WTC11 (cell line): ENCODE measurements around the gene KLHL14. TPM values are rescaled to one million over a fixed set of nuclear protein-coding genes. Genes with fewer than 3 reads are reported as not detected.

ENCODE experiments used
- ATAC-seq: fragments of 200-7000 bp; cut with Tn5 transposase; 2 replicates; pipeline ENCODE4 v1.10.0; 2021; ENCODE audit warnings: mild to moderate bottlenecking, moderate library complexity
- CTCF ChIA-PET: fragments of 300-600 bp; sonication (Branson Sonifier 250); formaldehyde crosslinking; loops from one replicate; lab custom pipeline; 2021; ENCODE audit warnings: antibody characterized with exemption; lab: Charles Lee
- POLR2A ChIA-PET: fragments of 350-600 bp; sonication (Branson Sonifier 250); formaldehyde crosslinking; loops from one replicate; lab custom pipeline; 2021; ENCODE audit warnings: antibody characterized with exemption; lab: Charles Lee
- DNase-seq: peaks from one replicate; pipeline ENCODE4 v3.0.0; 2021; ENCODE audit warnings: low spot score
- H3K27ac Mint-ChIP-seq: 2 replicates; pipeline ENCODE4 v1.8.0; 2021; ENCODE audit warnings: mixed read lengths
- H3K27me3 Mint-ChIP-seq: 2 replicates; pipeline ENCODE4 v1.8.0; 2021; ENCODE audit warnings: low read depth, mild to moderate bottlenecking, moderate library complexity, mixed read lengths
- H3K36me3 Mint-ChIP-seq: 2 replicates; pipeline ENCODE4 v1.8.0; 2021; ENCODE audit warnings: mixed read lengths
- H3K4me1 Mint-ChIP-seq: 2 replicates; pipeline ENCODE4 v1.8.0; 2022; ENCODE audit warnings: mixed read lengths
- H3K4me3 Mint-ChIP-seq: 2 replicates; pipeline ENCODE4 v1.8.0; 2021; ENCODE audit warnings: mild to moderate bottlenecking, moderate library complexity, mixed read lengths
- H3K9me3 Mint-ChIP-seq: 2 replicates; pipeline ENCODE4 v1.8.0; 2021; ENCODE audit warnings: mixed read lengths
- ATF3 ChIP-seq: sonication (generic); formaldehyde crosslinking; conservative IDR thresholded peaks from 2 replicates; pipeline ENCODE4 v1.8.1; 2022; ENCODE audit warnings: mild to moderate bottlenecking, missing genetic modification reagents
- CTCF ChIP-seq: fragments of 200-600 bp; IDR thresholded peaks from 2 replicates; pipeline ENCODE4 v1.8.0; 2022; ENCODE audit warnings: antibody characterized with exemption
- E2F5 ChIP-seq: sonication (generic); formaldehyde crosslinking; IDR thresholded peaks from 2 replicates; pipeline ENCODE4 v1.8.1; 2022; ENCODE audit warnings: mild to moderate bottlenecking, moderate library complexity, missing genetic modification reagents
- ELF4 ChIP-seq: sonication (generic); formaldehyde crosslinking; IDR thresholded peaks from 2 replicates; pipeline ENCODE4 v1.8.1; 2022; ENCODE audit warnings: low read depth, mild to moderate bottlenecking, moderate library complexity, missing genetic modification reagents
- FOXK1 ChIP-seq: sonication (generic); formaldehyde crosslinking; IDR thresholded peaks from 2 replicates; pipeline ENCODE4 v1.8.0; 2022; ENCODE audit warnings: mild to moderate bottlenecking, moderate library complexity, missing genetic modification reagents
- HMGXB4 ChIP-seq: sonication (generic); formaldehyde crosslinking; IDR thresholded peaks from 2 replicates; pipeline ENCODE4 v1.8.1; 2023; ENCODE audit warnings: mild to moderate bottlenecking, moderate library complexity, missing genetic modification reagents
- JAZF1 ChIP-seq: fragments of 250-450 bp; sonication (Bioruptor Pico); IDR thresholded peaks from 2 replicates; pipeline ENCODE4 v1.9.0; 2021; ENCODE audit warnings: moderate library complexity, mild to moderate bottlenecking, inconsistent platforms
- JUN ChIP-seq: sonication (generic); formaldehyde crosslinking; IDR thresholded peaks from 2 replicates; pipeline ENCODE4 v1.8.0; 2023; ENCODE audit warnings: mild to moderate bottlenecking, missing genetic modification reagents
- KAT7 ChIP-seq: sonication (generic); formaldehyde crosslinking; IDR thresholded peaks from 2 replicates; pipeline ENCODE4 v1.8.1; 2023; ENCODE audit warnings: missing genetic modification reagents, mild to moderate bottlenecking, borderline replicate concordance
- NFATC4 ChIP-seq: fragments of 250-450 bp; sonication (Bioruptor Pico); IDR thresholded peaks from 2 replicates; pipeline ENCODE4 v1.9.0; 2021; ENCODE audit warnings: mild to moderate bottlenecking
- NR1H2 ChIP-seq: sonication (generic); formaldehyde crosslinking; IDR thresholded peaks from 2 replicates; pipeline ENCODE4 v1.9.0; 2021; ENCODE audit warnings: mild to moderate bottlenecking, moderate library complexity, missing genetic modification reagents
- NR2C2 ChIP-seq: sonication (generic); formaldehyde crosslinking; IDR thresholded peaks from 2 replicates; pipeline ENCODE4 v1.8.0; 2022; ENCODE audit warnings: mild to moderate bottlenecking, missing genetic modification reagents
- PREB ChIP-seq: sonication (generic); formaldehyde crosslinking; IDR thresholded peaks from 2 replicates; pipeline ENCODE4 v1.8.1; 2022; ENCODE audit warnings: mild to moderate bottlenecking, missing genetic modification reagents, moderate library complexity, borderline replicate concordance
- RELA ChIP-seq: sonication (generic); formaldehyde crosslinking; IDR thresholded peaks from 2 replicates; pipeline ENCODE4 v1.8.1; 2022; ENCODE audit warnings: missing genetic modification reagents, mild to moderate bottlenecking, borderline replicate concordance
- RORB ChIP-seq: fragments of 250-450 bp; sonication (Bioruptor Pico); IDR thresholded peaks from 2 replicates; pipeline ENCODE4 v1.9.0; 2021; ENCODE audit warnings: mild to moderate bottlenecking
- ZBTB21 ChIP-seq: sonication (generic); formaldehyde crosslinking; IDR thresholded peaks from 2 replicates; pipeline ENCODE4 v1.8.1; 2023; ENCODE audit warnings: mild to moderate bottlenecking, missing genetic modification reagents, borderline replicate concordance
- ZNF219 ChIP-seq: sonication (generic); formaldehyde crosslinking; IDR thresholded peaks from 2 replicates; pipeline ENCODE4 v1.8.0; 2023; ENCODE audit warnings: missing genetic modification reagents, mild to moderate bottlenecking, borderline replicate concordance
- ZNF232 ChIP-seq: sonication (generic); formaldehyde crosslinking; IDR thresholded peaks from 2 replicates; pipeline ENCODE4 v1.8.0; 2022; ENCODE audit warnings: mild to moderate bottlenecking, missing genetic modification reagents
- ZNF423 ChIP-seq: fragments of 250-450 bp; sonication (Bioruptor Pico); IDR thresholded peaks from 2 replicates; pipeline ENCODE4 v2.1.2; 2022; ENCODE audit warnings: mild to moderate bottlenecking, moderate library complexity
- ZNF512 ChIP-seq: sonication (generic); formaldehyde crosslinking; IDR thresholded peaks from 2 replicates; pipeline ENCODE4 v1.8.1; 2022; ENCODE audit warnings: missing genetic modification reagents, borderline replicate concordance
- total RNA-seq: library from RNA; stranded (reverse); gene quantifications from 3 replicates; pipeline ENCODE4 v1.2.3, GENCODE V29; 2021

Gene KLHL14
- total RNA-seq, 1 experiment from 2014 or later, result 4.3 TPM

GRCh38 chr18:32674491-32674890 is 98.3 kb downstream of the KLHL14 start:
- 0 out of 2 replicates have a peak, but pooled peaks have one; percentile 18 for TF ChIP-seq CTCF
- TF ChIP-seq FOXK1 (CRISPR knock-in tag), result no peak
- Mint-ChIP-seq H3K27me3 (no peaks in the 10 kb centered on the region), H3K9me3 (peaks cover 1% of the 10 kb centered on the region), H3K27ac (no peak overlapping the region), H3K36me3 (no peaks in the 10 kb centered on the region), H3K4me1 (0 out of 2 replicates have a peak, but pooled peaks cover 3% of the 10 kb centered on the region), H3K4me3 (no peak overlapping the region)
- CTCF ChIA-PET, result interaction anchor here (1.2 kb wide), 1 partner anchor 516 kb away, joined by 6 read pairs; no protein-coding TSS in a partner anchor
- POLR2A ChIA-PET, result no interaction called here
- DNase-seq, result no peak
- peak; percentile 59 for ATAC-seq

GRCh38 chr18:32672398-32672797 is 100.4 kb downstream of the KLHL14 start:
- ChIA-PET CTCF (interaction anchor here (0.7 kb wide), 1 partner anchor 529 kb away, joined by 3 read pairs; no protein-coding TSS in a partner anchor), POLR2A (no interaction called here)
- H3K4me3 Mint-ChIP-seq, result no peak overlapping the region

More at GRCh38 chr18:32672398-32672797, 100.4 kb downstream of the KLHL14 start:
- Mint-ChIP-seq H3K27me3 (no peaks in the 10 kb centered on the region), H3K4me1 (0 out of 2 replicates have a peak, but pooled peaks cover 3% of the 10 kb centered on the region), H3K9me3 (peaks cover 5% of the 10 kb centered on the region), H3K27ac (no peak overlapping the region), H3K36me3 (no peaks in the 10 kb centered on the region)
- no peak for ATAC-seq
- DNase-seq, result no peak
- TF ChIP-seq ZNF219 (CRISPR knock-in tag) (no peak), RORB (CRISPR knock-in tag) (no peak), ZNF512 (CRISPR knock-in tag) (no peak), ZNF232 (CRISPR knock-in tag) (no peak), NR2C2 (CRISPR knock-in tag) (no peak), KAT7 (CRISPR knock-in tag) (no peak), ZNF423 (CRISPR knock-in tag) (no peak), JAZF1 (CRISPR knock-in tag) (no peak), NR1H2 (no peak), ATF3 (no peak), NFATC4 (CRISPR knock-in tag) (no peak), ZBTB21 (CRISPR knock-in tag) (no peak), JUN (CRISPR knock-in tag) (no peak), FOXK1 (CRISPR knock-in tag) (no peak), HMGXB4 (CRISPR knock-in tag) (no peak), ELF4 (CRISPR knock-in tag) (no peak), E2F5 (CRISPR knock-in tag) (no peak), PREB (no peak), RELA (CRISPR knock-in tag) (no peak)
